Body of pancreas (tissue), 4 donors: ENCODE data around the gene FOXL2.

Source experiments
- CTCF ChIP-seq, 7 experiments: fragments of 450-650 bp in 4 of 7; fragments of 200-600 bp in 3 of 7; sonication (generic) in 3 of 7; IDR thresholded peaks; one replicate each; pipeline ENCODE4 v1.5.1; 2016 to 2019; ENCODE audit warnings: antibody characterized with exemption in 7 of 7
- POLR2A ChIP-seq, 3 donors: fragments of 450-650 bp; IDR thresholded peaks; one replicate each; pipeline ENCODE4 v1.6.1; 2016; ENCODE audit warnings: antibody characterized with exemption in 3 of 3, mild to moderate bottlenecking in 2 of 3

GRCh38 chr3:138940446-138940845 is 6.5 kb downstream of the FOXL2 start:
- TF ChIP-seq CTCF (IDR thresholded peaks at IDR 0.05) (no peak), POLR2A (IDR thresholded peaks at IDR 0.05) (no peak)
